ENCODE measurements around the gene CDH23. TPM values are rescaled to one million over a fixed set of nuclear protein-coding genes. Genes with fewer than 3 reads are reported as not detected.

Gene CDH23
- total and polyA plus RNA-seq, 2 of the 8 experiments (the other 6 are each of a cell fraction or from before 2014, with no cell fraction given), result 1.9 to 4.9 TPM

DNA sequence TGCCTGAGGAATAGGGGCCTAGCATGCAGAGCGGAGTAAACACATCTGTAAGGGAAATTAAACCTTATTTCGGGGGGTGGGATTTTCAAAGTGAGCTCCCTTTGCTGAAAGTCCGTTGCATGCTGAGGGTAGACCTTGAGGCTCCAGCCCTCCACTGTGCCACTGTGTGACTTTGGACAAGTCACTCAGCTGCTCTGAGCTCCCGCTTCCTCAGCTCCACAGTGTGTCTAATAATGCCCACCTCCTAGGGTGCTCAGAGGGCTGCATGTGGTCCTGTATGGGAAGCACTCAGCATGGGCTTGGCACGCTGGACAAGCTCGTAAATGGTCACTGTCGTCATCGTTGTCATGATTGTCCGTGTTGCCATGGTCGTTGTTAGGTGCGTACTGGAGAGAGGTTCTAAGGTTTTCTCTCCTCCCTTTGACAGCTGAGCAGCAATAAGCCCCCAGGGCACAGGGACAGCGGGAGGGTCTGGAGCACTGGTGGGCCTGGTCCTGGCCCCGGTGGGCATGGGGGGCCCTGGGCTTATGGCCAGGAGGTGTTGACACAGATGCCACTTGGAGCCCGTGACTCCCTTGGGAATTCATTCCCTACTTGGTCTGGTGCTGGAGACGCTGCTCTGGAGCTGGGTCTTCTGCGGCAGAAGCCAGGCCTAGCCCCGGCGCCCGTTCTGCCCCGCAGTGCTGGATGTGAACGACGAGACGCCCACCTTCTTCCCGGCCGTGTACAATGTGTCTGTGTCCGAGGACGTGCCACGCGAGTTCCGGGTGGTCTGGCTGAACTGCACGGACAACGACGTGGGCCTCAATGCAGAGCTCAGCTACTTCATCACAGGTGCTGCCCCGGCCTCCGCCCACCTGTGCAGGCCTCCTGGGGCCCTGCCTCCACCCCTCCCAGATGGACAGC lies 309.7 kb downstream of the CDH23 start (continued):
- TF ChIP-seq KDM5A (IDR thresholded peaks at IDR 0.05; ENCODE audit: low read length), result no peak
- TF ChIP-seq EGR1 (IDR thresholded peaks at IDR 0.05; ENCODE audit: borderline replicate concordance, low read depth, low read length), result no peak
- TF ChIP-seq EZH2 (IDR thresholded peaks at IDR 0.05; ENCODE audit: low read depth, low read length, severe bottlenecking), result no peak
